ENCODE measurements around the gene CDKL2.

Gene CDKL2

GRCh38 chr4:75549019-75549418 is 81.3 kb downstream of the CDKL2 start:
- Histone ChIP-seq H3K4me2 (ENCODE audit: insufficient read depth, low read length) (no peak overlapping the region), H3K79me2 (ENCODE audit: insufficient read depth, low read length) (no peaks in the 10 kb centered on the region), H2AFZ (ENCODE audit: low read depth, low read length) (no peak overlapping the region), H3K9ac (ENCODE audit: low read depth, low read length) (no peak overlapping the region), H4K20me1 (ENCODE audit: insufficient read depth, low read length) (no peaks in the 10 kb centered on the region), H3K36me3 (ENCODE audit: insufficient read depth, low read length) (no peaks in the 10 kb centered on the region), H3K9me3 (ENCODE audit: insufficient read depth, low read length, severe bottlenecking) (no peaks in the 10 kb centered on the region), H3K27ac (ENCODE audit: low read length) (no peak overlapping the region), H3K27me3 (ENCODE audit: insufficient read depth, low read length, poor library complexity) (no peaks in the 10 kb centered on the region), H3K4me1 (ENCODE audit: insufficient read depth, low read length) (no peaks in the 10 kb centered on the region), H3K4me3 (ENCODE audit: low read depth in 1 of 2, low read length in 2 of 2) (no peak overlapping the region)
- DNase-seq (no peak), ATAC-seq (ENCODE audit: insufficient read depth, low read depth) (no peak)
- TF ChIP-seq EZH2 (IDR thresholded peaks at IDR 0.05; ENCODE audit: borderline replicate concordance, low read depth, low read length, severe bottlenecking), result no peak
- no peak for TF ChIP-seq CTCF (IDR thresholded peaks at IDR 0.05; ENCODE audit: borderline replicate concordance, extremely low read depth, low read length, poor library complexity, severe bottlenecking)

GRCh38 chr4:75547647-75548387 is 82.5 kb downstream of the CDKL2 start:
- no peak overlapping the region for H3K27ac ChIP-seq (ENCODE audit: low read length)
- no peaks in the 10 kb centered on the region for H3K4me1 ChIP-seq (ENCODE audit: insufficient read depth, low read length)

GRCh38 chr4:75545526-75545925 is 84.8 kb downstream of the CDKL2 start:
- H3K9ac ChIP-seq (ENCODE audit: low read depth, low read length), result no peak overlapping the region
- H3K9me3 ChIP-seq (ENCODE audit: insufficient read depth, low read length, severe bottlenecking), result no peaks in the 10 kb centered on the region
- no peaks in the 10 kb centered on the region for H3K4me1 ChIP-seq (ENCODE audit: insufficient read depth, low read length)
- H3K27me3 ChIP-seq (ENCODE audit: insufficient read depth, low read length, poor library complexity), result no peaks in the 10 kb centered on the region
- H4K20me1 ChIP-seq (ENCODE audit: insufficient read depth, low read length), result no peaks in the 10 kb centered on the region
- H3K36me3 ChIP-seq (ENCODE audit: insufficient read depth, low read length), result 0 out of 2 replicates have a peak, but pooled peaks cover 2% of the 10 kb centered on the region
- ATAC-seq (ENCODE audit: insufficient read depth, low read depth) (no peak), DNase-seq (no peak)
- H2AFZ ChIP-seq (ENCODE audit: low read depth, low read length), result no peak overlapping the region
- H3K79me2 ChIP-seq (ENCODE audit: insufficient read depth, low read length), result no peaks in the 10 kb centered on the region
- H3K4me3 ChIP-seq (ENCODE audit: low read depth in 1 of 2, low read length in 2 of 2), result no peak overlapping the region
- no peak overlapping the region for H3K27ac ChIP-seq (ENCODE audit: low read length)
- H3K4me2 ChIP-seq (ENCODE audit: insufficient read depth, low read length), result no peak overlapping the region
- TF ChIP-seq CTCF (IDR thresholded peaks at IDR 0.05; ENCODE audit: borderline replicate concordance, extremely low read depth, low read length, poor library complexity, severe bottlenecking) (no peak), EZH2 (IDR thresholded peaks at IDR 0.05; ENCODE audit: borderline replicate concordance, low read depth, low read length, severe bottlenecking) (no peak)

More at GRCh38 chr4:75547647-75548387, 82.5 kb downstream of the CDKL2 start:
- no peak overlapping the region for H3K4me3 ChIP-seq (ENCODE audit: low read depth in 1 of 2, low read length in 2 of 2)
- H3K36me3 ChIP-seq (ENCODE audit: insufficient read depth, low read length), result no peaks in the 10 kb centered on the region
- no peaks in the 10 kb centered on the region for H3K79me2 ChIP-seq (ENCODE audit: insufficient read depth, low read length)
- no peak overlapping the region for H3K9ac ChIP-seq (ENCODE audit: low read depth, low read length)
- no peaks in the 10 kb centered on the region for H4K20me1 ChIP-seq (ENCODE audit: insufficient read depth, low read length)
- no peaks in the 10 kb centered on the region for H3K27me3 ChIP-seq (ENCODE audit: insufficient read depth, low read length, poor library complexity)
- TF ChIP-seq CTCF (IDR thresholded peaks at IDR 0.05; ENCODE audit: borderline replicate concordance, extremely low read depth, low read length, poor library complexity, severe bottlenecking), result no peak
- TF ChIP-seq EZH2 (IDR thresholded peaks at IDR 0.05; ENCODE audit: borderline replicate concordance, low read depth, low read length, severe bottlenecking), result no peak
- no peak for DNase-seq
- no peak overlapping the region for H3K4me2 ChIP-seq (ENCODE audit: insufficient read depth, low read length)
- no peaks in the 10 kb centered on the region for H3K9me3 ChIP-seq (ENCODE audit: insufficient read depth, low read length, severe bottlenecking)
- ATAC-seq (ENCODE audit: insufficient read depth, low read depth), result no peak
- no peak overlapping the region for H2AFZ ChIP-seq (ENCODE audit: low read depth, low read length)
